SK-N-SH (cell line): ENCODE data around the gene PXDC1.
"Not testable (repeated sequence)": the region's sequence is repeated elsewhere in the genome, so short reads cannot be mapped to it uniquely, and the experiment has no call there.

Source experiments
- EP300 ChIP-seq, 2 experiments: IDR thresholded peaks; 2 replicates each; pipeline versions ENCODE4 v1.4.0 to v1.6.1; 2012; ENCODE audit warnings: borderline replicate concordance in 1 of 2, low read depth in 1 of 2, low read length in 1 of 2
- GATA2 ChIP-seq: sonication (generic); formaldehyde crosslinking; IDR thresholded peaks from 2 replicates; pipeline ENCODE4 v1.5.0; 2020; ENCODE audit warnings: mild to moderate bottlenecking, missing genetic modification reagents
- MXI1 ChIP-seq: IDR thresholded peaks from 2 replicates; pipeline ENCODE4 v1.6.1; 2012; ENCODE audit warnings: mild to moderate bottlenecking, low read depth, low read length, improper control_type of control experiment
- NFIC ChIP-seq: IDR thresholded peaks from 2 replicates; pipeline ENCODE4 v1.4.0; 2012; ENCODE audit warnings: borderline replicate concordance
- RAD21 ChIP-seq: IDR thresholded peaks from 2 replicates; pipeline ENCODE4 v1.6.1; 2012; ENCODE audit warnings: mild to moderate bottlenecking, low read length
- SIN3A ChIP-seq: IDR thresholded peaks from 2 replicates; pipeline ENCODE4 v1.6.1; 2012; ENCODE audit warnings: low read depth, mild to moderate bottlenecking, low read length, moderate library complexity, borderline replicate concordance
- TAF1 ChIP-seq: IDR thresholded peaks from 2 replicates; pipeline ENCODE4 v1.6.1; 2012; ENCODE audit warnings: low read depth, mild to moderate bottlenecking, low read length, moderate library complexity, borderline replicate concordance
- TCF12 ChIP-seq: IDR thresholded peaks from 2 replicates; pipeline ENCODE4 v1.4.0; 2012
- TF ChIP-seq, protein P1 (sequence below): fragments of 200-600 bp; sonication (generic); IDR thresholded peaks from 2 replicates; pipeline ENCODE4 v1.6.1; 2017; ENCODE audit warnings: antibody characterized with exemption, mild to moderate bottlenecking, moderate library complexity
- TF ChIP-seq, protein P2 (sequence below): IDR thresholded peaks from 2 replicates; pipeline ENCODE4 v1.6.1; 2012; ENCODE audit warnings: mild to moderate bottlenecking, low read depth, low read length, moderate library complexity
- TF ChIP-seq, protein P3 (sequence below): fragments of 150-350 bp; IDR thresholded peaks from 2 replicates; pipeline ENCODE4 v1.6.1; 2017; ENCODE audit warnings: antibody characterized with exemption, low read length, low read depth, borderline replicate concordance

DNA sequence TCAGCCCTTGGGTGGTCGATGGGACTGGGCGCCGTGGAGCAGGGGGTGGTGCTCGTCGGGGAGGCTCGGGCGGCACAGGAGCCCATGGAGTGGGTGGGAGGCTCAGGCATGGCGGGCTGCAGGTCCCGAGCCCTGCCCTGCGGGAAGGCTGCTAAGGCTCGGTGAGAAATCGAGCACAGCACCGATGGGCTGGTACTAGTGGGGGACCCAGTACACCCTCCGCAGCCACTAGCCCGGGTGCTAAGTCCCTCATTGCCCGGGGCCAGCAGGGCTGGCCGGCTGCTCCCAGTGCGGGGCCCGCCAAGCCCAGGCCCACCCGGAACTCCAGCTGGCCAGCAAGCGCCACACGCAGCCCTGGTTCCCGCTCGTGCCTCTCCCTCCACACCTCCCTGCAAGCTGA is 30.7 kb downstream of the PXDC1 start:
- not testable (repeated sequence) for TF ChIP-seq RAD21; NFIC; MXI1; SIN3A; TAF1; EP300 (IDR thresholded peaks at IDR 0.05; ENCODE audit: borderline replicate concordance in 1 of 2, low read depth in 1 of 2, low read length in 1 of 2); TCF12; GATA2 (CRISPR knock-in tag)
- TF ChIP-seq, protein P1, sequence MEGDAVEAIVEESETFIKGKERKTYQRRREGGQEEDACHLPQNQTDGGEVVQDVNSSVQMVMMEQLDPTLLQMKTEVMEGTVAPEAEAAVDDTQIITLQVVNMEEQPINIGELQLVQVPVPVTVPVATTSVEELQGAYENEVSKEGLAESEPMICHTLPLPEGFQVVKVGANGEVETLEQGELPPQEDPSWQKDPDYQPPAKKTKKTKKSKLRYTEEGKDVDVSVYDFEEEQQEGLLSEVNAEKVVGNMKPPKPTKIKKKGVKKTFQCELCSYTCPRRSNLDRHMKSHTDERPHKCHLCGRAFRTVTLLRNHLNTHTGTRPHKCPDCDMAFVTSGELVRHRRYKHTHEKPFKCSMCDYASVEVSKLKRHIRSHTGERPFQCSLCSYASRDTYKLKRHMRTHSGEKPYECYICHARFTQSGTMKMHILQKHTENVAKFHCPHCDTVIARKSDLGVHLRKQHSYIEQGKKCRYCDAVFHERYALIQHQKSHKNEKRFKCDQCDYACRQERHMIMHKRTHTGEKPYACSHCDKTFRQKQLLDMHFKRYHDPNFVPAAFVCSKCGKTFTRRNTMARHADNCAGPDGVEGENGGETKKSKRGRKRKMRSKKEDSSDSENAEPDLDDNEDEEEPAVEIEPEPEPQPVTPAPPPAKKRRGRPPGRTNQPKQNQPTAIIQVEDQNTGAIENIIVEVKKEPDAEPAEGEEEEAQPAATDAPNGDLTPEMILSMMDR = not testable (repeated sequence)
- TF ChIP-seq, protein P2, sequence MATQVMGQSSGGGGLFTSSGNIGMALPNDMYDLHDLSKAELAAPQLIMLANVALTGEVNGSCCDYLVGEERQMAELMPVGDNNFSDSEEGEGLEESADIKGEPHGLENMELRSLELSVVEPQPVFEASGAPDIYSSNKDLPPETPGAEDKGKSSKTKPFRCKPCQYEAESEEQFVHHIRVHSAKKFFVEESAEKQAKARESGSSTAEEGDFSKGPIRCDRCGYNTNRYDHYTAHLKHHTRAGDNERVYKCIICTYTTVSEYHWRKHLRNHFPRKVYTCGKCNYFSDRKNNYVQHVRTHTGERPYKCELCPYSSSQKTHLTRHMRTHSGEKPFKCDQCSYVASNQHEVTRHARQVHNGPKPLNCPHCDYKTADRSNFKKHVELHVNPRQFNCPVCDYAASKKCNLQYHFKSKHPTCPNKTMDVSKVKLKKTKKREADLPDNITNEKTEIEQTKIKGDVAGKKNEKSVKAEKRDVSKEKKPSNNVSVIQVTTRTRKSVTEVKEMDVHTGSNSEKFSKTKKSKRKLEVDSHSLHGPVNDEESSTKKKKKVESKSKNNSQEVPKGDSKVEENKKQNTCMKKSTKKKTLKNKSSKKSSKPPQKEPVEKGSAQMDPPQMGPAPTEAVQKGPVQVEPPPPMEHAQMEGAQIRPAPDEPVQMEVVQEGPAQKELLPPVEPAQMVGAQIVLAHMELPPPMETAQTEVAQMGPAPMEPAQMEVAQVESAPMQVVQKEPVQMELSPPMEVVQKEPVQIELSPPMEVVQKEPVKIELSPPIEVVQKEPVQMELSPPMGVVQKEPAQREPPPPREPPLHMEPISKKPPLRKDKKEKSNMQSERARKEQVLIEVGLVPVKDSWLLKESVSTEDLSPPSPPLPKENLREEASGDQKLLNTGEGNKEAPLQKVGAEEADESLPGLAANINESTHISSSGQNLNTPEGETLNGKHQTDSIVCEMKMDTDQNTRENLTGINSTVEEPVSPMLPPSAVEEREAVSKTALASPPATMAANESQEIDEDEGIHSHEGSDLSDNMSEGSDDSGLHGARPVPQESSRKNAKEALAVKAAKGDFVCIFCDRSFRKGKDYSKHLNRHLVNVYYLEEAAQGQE = not testable (repeated sequence)
- TF ChIP-seq, protein P3, sequence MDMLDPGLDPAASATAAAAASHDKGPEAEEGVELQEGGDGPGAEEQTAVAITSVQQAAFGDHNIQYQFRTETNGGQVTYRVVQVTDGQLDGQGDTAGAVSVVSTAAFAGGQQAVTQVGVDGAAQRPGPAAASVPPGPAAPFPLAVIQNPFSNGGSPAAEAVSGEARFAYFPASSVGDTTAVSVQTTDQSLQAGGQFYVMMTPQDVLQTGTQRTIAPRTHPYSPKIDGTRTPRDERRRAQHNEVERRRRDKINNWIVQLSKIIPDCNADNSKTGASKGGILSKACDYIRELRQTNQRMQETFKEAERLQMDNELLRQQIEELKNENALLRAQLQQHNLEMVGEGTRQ = not testable (repeated sequence)
